GM18499 (cell line): ENCODE data around the gene ADGRB3.
"Not testable (repeated sequence)": the region's sequence is repeated elsewhere in the genome, so short reads cannot be mapped to it uniquely, and the experiment has no call there.

ENCODE experiments used
- ATAC-seq: cut with Tn5 transposase; IDR thresholded peaks from one replicate; pipeline ENCODE4 v1.9.1; 2021; ENCODE audit warnings: moderate number of reproducible peaks; ENCODE audit not compliant: insufficient read depth, unreplicated experiment

The ADGRB3 gene

DNA sequence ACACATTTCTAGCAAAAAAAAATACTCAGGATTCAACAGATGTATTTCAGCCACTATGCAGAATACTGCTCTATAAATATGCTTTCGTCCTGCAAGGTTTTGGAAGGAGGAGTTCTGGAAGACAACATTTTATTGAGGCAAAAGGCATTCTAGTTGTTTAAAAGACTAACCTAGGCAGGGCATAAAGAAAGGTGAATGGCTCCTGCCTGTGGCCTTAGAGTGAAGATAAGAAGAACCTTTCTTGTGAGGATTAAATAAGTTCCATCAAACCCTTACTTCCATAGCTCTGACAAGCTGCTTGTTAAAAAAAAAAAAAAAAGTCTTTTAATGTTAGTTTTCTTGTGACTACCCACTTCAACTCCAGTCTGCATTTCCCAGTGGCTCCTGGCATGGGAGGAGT is 139.8 kb downstream of the ADGRB3 start:
- ATAC-seq, result no peak

DNA sequence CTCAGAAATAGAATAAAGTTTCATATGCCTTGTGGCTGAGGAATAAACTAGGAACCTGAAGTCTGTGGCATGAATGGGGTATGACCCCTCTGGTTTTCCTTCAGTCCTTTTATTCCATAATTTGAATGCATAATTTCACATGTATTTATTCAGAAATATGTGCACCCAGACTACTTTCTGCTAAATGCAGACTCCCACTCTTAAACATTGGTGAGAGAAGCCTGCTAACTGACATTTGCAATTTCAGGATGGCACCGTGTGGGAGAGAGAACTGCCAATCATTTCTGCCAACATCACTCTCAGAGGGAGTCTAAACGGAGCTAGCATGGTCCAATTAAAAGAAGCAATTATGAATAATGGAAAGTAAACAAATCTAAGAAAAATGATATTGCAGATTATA is 141.3 kb downstream of the ADGRB3 start:
- no peak for ATAC-seq

DNA sequence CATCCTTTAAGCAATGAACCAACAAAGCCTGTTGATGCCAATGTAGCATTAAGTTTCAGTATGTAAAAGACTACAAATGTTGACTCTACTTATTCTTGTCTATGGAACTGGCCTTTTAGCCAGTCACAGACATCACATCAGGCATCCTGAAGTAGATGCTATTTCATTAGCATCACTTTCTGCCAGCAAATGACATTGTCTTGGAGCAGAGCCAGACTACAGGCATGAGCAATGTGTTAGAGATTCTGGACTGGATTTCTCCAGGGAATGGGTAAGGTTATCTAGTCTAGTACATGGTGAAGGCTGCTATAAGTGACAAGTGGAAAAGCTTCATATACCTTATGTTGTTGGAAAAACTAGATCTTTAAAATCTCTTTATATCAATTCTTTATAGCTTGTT is 142.9 kb downstream of the ADGRB3 start:
- ATAC-seq, result no peak

DNA sequence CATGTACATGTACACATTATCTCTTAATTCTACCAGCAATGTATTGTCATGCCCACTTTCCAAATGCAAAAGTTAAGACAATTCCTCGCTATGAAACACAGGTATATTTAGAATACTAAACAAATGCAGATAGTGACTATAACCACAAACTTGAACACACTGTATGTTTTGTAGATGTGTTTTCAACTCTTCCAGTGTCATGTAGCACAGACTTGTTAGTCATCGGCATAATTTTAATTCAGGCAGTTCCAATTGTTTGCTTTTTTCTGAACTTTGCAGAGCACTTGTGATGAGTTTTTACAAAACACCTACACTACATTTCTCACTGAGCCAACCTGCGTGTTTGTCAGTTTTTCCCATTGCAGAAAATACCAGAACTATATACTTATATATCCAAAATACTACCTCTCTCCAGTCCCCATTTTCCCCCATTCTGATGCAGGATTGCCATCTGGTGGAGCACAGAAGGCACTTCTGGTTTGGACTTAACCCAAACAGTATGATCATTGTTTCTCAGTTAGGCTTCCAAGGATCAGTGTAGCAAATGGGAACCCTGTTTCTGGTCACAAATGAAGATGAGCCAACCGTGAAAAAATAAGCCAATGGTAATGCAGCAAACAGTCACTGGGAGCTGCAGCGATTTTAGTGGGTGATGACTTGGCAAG is 143.4 kb downstream of the ADGRB3 start:
- ATAC-seq, result no peak

DNA sequence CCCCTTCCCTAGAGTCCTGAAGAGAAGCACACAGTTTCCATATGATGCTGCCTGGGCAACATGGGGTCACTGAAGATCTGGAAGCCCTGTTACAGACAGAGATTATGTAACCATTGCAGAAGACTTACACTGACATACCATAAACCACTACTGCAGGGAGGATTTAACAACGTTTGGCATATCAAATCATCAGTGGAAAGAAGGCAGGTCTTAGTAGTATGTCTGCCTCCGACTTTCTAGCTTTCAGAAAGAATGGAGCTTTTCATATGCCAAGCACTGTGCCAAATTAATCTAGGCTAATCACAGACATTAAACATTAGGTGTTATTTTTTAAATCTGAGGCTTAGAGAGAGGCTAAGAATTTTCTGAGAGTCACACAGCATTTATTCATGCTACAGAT is 144.3 kb downstream of the ADGRB3 start:
- ATAC-seq, result no peak

DNA sequence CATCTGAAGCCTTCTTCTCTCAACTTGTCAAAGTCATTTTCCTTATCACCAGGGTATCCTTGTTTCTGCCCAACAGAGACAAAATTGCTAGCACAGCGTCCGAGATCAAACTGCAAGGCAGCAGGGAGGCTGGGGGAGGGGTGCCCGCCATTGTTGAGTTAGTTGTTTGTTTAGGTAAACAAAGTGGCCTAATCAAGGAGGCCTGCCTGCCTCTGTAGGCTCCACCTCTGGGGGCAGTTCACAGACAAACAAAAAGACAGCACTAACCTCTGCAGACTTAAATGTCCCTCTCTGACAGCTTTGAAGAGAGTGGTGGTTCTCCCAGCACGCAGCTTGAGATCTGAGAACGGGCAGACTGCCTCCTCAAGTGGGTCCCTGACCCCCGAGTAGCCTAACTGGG is 155.0 kb downstream of the ADGRB3 start:
- not testable (repeated sequence) for ATAC-seq

DNA sequence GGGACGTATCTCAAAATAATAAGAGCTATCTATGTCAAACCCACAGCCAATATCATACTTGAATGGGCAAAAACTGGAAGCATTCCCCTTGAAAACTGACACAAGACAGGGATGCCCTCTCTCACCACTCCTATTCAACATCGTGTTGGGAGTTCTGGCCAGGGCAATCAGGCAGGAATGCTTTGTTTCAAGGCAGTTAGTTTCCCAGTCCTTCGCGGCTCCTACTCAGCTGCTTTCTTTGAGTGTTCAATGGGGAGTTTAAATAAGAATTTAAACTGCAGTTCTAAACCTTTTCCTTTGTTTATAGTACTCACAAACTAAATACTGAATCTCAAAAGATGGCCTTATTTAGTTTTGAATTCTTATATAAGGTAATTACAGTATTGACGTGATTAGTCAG is 179.9 kb downstream of the ADGRB3 start:
- not testable (repeated sequence) for ATAC-seq

DNA sequence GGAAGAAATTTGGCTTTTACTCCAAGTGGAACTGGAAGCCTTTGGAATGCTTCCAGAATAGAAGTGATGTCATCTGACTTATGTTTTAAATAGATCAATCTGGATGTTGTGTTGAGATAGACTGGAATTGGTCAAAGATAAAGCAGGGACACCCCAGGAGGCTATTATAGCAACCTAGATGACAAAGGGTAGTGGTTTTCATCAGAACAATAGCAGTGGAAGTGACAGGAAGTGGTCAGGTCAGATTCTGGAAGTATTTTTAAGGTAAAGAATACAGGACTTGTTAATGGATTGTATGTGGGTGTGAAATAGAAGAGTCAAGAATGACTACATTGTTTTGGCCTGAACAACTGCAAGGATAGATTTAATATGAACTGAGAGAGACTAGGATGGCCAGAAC is 191.4 kb downstream of the ADGRB3 start:
- no peak for ATAC-seq

DNA sequence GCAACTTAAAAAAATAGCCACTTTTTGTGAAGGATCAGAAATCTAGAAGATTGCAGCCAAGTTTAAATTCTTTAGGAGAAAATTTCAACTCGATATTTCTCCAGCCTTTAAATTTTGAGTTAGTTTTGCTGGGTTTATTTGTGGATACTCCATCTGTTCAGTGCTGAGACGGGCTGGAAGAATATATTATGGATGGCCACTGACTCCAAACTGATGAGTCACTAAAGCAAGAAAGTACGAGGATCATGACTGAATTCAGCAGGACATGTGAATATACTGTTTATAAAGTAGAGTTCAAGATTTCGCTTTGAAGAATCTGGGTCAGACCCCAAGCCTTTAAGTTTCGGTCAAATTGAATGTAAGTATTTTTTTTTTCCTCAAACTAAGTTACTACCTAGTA is 199.5 kb downstream of the ADGRB3 start:
- ATAC-seq, result no peak

DNA sequence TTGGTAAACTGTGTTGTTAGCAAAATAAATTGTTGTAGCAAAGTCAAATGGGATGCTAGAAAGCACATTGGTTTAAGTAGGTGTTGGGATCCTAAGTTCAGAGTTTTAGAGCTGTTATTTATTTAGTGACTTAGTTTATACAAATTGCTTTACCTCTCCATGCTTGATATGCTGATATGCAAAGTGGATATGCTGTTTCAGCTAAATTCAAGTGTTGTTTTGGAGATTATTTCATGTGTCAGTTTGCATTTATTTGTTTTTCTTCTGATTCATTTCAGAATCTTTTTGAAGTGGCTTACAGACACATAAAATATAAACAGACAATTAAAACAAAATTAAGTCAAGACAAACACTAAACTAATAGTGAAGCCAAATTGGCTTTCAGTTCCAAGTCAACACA is 203.5 kb downstream of the ADGRB3 start:
- ATAC-seq, result no peak

DNA sequence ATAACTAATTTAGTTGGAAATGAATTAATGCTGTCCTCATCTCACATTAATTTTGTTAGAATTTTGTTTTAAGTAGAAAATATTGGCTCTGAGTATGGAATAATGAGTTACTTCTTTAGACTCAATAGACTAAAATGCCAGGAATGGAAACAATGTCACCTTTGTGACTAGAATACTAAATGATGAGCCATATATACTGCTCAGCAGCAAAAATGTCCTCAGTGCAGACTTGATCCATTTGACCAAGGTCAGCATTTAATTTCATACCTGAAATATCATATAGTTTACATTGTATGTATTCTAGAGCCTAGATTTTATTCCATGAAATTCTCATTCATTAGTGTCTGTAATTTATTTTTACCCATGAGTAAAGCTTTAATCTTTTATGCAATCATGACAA is 217.7 kb downstream of the ADGRB3 start:
- ATAC-seq, result no peak

DNA sequence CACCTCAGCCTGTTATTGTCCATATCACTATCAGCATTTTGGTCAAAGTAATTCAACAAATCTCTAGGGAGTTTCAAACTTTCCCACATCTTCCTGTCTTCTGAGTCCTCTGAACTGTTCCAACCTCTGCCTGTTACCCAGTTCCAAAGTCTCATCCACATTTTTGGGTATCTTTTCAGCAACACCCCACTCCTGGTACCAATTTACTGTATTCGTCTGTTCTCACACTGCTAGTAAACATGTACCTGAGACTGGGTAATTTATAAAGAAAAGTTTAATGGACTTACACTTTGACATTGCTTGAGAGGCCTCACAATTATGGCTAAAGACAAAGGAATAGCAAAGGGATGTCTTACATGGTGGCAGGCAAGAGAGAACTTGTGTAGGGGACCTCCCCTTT is 224.2 kb downstream of the ADGRB3 start:
- no peak for ATAC-seq

DNA sequence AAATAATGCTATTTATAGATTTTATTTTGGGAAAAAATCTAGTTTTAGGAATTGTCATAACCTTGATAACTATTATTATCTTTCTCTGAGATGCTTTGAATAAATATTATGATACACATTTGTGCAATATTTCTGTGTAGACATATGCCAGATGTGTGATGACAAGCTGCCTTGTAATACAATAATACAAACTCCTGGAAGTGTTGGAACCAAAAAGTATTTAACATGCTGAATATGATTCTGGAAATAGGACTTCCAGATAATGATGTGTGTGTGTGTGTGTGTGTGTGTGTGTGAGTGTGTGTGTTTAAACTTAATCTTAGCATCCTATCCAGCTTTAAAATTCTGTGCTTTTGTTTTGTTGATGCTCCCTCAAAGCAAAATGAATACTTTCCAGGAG is 233.6 kb downstream of the ADGRB3 start:
- no peak for ATAC-seq

DNA sequence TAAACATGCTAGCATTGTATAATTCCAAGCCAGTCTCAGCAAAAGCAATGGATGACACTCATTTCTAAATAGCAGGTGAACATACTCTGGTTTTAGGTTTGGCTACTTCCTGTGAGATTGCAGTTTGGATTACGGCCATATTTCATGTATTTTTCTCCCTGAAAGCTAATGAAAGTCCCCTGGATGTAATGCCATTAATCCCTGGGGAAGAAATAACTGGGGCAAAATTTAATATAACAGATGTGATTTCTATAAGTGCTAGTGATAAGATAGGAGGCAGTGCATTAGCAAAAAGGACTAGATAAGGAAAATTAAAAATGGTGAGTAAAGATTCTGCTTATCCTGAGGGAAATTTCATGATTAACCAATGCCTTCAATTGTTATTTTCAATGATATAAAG is 238.2 kb downstream of the ADGRB3 start:
- ATAC-seq, result no peak

DNA sequence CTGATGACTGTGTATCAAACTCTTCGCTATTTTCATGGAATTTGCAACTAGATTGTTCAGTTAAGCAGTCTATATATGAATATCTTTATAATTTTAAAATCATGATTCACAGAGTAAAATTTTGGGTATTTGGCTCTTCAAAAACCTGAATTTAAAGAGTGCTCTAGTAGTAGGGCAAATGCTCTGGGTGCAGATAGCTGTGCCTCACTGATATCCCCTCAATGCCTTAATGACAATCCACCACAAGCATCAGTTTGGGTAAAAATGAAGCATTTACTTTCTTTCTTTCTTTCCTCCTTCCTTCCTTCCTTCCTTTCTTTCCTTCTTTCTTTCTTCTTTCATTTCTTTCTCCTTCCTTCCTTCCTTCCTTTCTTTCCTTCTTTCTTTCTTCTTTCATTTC is 239.7 kb downstream of the ADGRB3 start:
- ATAC-seq, result no peak

DNA sequence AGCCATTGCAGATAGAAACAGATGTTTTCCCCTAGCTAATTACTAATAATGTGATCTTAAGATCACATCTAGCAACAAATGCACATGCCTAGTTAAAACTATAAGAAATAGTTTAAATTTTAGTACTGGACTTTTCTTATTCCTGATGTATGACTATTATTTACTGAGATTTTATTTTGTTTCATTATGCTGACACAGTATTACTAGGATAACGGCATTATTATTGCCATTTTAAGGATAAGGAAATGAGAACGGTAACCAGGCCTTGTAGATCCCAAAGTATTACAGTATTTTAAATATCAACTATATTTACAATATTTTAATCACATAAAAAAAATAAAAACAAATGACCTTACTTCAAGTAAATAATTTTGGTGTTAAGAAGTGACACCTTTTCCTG is 240.3 kb downstream of the ADGRB3 start:
- no peak for ATAC-seq

DNA sequence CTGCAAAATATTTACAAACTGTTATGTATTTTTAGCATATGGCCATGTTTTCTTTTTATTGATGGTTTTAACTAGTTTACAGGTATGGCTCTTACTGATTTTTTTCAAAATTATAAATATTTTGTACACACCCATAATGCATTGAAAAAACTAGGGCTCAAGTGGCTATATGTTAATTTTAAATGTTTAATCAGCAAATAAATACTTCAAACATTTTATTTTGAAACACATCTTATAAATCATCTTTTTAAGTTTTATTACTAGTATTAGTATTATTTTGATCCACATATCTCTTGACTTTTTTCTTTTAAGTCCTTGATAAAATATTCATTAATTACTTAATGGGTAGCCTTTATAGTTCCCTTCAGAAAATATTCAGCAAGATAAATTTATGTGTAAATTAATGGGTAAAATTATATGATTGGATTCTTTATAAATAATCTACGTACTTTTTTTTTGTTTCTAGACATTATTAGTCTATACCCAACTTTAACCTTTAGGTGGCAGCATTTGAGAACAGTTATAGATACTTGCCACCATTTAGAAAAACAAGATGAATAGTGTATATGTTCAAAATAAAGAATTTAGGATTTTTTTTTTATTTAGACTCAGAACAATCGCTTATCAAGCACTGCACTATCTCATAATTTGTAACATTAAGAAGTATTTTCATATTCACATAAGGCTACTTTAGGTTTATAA is 241.9 kb downstream of the ADGRB3 start:
- ATAC-seq, result no peak

DNA sequence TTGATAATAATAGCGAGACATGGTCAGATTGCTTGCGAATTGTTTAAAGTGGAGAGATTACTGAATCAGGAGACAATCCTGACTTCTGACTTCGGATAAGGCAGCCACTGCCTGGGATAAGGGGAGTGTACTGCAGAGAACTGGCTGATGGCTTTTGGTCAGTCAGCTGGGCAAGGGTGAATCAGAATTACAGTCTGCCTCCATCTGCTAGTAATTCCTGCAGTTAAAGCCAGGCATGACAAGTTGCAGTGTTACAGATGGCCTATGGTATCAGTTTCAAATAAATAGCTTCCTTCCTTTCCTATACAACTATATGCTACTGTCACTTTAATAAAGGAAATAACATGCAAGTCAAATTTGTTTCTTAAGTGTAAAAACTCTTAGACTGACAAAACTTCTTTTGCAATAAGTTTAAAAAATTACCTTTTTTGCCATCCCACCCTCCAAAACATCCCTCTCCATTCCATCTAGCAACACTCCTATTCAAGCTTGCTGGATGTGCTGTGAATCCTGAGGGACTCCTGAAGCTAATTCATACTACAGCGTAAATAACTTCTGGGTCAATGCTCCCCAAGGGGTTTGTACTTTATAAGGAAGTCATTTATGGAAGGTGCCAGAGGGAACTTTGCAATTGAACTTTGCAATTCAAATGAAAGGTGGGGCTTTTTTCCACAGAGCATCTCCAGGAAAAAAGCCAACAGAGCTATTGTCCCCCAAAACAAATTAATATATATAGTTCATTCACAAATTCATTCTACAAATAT is 245.2 kb downstream of the ADGRB3 start:
- ATAC-seq, result no peak

DNA sequence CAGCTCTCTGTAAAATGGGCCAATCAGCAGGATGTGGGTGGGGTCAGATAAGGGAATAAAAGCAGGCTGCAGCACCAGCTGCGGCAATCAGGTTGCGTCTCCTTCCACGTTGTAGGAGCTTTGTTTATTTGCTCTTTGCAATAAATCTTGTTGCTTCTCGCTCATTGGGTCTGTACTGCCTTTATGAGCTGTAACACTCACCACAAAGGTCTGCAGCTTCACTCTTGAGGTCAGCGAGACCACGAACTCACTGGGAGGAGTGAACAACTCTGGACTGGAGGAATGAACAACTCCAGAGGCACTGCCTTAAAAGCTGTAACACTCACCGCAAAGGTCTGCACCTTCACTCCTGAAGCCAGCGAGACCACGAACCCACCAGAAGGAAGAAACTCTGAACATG is 248.2 kb downstream of the ADGRB3 start:
- ATAC-seq, result not testable (repeated sequence)

DNA sequence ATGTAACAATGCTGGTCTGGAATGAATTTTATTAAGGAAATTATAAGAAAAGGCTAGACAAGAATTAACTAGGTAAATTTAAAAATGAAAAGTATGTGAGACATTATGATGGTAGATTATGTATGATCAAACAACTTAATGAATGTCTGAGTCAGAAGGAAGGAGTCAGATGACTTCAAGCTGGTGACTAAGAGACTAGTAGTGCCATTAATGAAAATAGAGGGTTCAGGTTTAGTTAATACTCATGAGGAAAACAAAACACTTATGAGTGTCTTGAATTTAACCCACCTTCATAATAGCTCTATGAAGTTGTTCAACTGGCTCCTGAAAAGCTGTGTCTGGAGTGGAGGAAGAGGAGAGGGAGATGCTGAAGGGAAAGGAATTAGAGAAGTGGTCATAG is 256.3 kb downstream of the ADGRB3 start:
- ATAC-seq, result no peak

DNA sequence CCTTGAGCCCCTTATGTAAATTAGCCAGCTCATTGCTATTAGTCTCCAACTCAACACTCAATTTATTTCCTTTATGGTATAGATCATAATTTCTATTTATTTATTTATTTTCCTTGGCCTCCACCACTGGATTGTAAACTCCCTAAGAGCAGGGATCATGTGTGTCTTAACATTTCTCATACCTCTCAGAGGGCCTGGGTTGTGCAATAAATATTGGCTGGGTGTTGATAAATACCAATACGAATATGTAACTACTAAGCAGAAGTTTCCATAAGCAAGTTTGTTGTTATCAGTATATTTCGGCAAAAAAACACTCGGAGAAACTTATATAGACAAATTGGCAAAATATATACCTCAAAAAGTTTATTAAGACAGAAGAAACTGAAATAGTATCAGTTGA is 257.4 kb downstream of the ADGRB3 start:
- ATAC-seq, result no peak

DNA sequence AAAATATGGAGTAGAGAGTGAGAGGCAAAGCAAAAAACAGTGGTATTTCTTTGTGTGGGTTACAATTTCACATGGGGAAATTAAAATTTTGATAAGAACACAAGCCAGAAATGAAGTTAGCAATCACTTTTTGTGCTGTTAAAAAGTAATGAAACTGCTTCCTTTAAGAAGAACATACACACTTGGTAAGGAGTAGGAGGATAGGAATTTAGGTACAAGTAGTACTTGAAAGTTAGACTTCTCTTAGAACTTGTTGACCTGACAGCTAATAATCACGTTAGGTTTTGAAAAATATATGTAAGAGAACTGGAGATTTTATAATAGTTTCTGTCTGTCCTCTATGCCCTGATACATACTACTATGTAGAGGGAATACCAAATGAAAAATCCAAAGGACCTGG is 260.8 kb downstream of the ADGRB3 start:
- no peak for ATAC-seq
